Measurements from ENCODE around the gene RACGAP1.
"Not testable (repeated sequence)": the region's sequence is repeated elsewhere in the genome, so short reads cannot be mapped to it uniquely, and the experiment has no call there.

The RACGAP1 gene

DNA sequence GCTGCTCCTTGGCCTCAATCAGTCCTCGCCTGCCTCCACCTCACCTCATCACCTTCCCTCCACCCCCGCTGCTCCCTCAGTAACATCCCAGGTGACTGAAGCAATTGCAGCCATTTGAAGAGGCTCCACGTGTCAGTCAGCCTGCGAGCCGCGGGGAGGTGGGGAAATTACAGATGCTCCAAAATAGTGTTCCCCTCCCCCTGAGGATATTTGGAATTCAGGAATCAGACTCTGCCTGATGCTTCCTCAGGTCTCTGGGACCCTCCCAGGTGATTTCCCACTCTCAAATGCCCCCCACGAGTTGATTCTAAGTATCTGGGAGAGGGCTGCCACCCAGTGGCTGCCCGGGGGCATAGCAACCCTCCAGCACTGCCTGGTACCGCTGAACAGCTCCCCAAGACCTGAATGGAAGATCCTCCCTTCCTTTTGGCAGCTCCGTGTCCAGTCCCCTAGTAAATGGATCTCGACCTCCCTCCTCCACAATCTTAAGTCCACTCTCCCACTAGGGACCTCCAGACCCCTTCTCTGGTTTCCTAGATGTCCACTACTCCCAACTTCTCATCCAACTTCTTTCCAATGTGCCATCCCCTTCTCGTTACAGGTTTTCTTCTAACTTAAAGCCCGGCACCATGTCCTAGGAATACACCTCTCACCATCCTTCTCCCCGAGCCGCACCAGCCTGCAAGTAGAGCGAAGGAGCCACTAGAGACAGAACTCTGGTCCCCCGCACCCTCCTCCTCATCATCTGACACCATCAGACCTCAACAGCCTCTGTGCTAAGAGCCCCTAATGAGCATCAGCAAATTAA lies 30.7 kb upstream of the RACGAP1 start:
- no peak for DNase-seq

DNA sequence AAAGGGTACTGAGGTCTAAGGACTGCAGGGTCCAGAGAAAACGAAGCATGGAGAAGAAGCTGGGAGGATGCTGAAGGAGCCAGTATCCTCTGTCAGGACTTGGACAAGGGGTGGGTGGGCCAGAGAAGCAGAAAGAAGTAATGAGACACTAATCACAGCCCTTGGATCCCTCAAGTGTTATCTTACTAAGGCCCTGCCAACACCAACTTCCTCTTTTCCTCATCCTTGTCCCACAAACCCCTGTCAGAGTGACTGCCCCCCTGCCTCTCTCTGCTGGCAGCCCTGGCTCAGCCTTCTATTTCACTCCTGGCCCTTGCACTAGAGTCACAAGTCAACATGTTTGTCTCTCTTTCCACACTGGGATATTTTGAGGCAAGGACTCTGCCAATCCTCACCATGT lies 28.3 kb upstream of the RACGAP1 start:
- DNase-seq, result no peak

DNA sequence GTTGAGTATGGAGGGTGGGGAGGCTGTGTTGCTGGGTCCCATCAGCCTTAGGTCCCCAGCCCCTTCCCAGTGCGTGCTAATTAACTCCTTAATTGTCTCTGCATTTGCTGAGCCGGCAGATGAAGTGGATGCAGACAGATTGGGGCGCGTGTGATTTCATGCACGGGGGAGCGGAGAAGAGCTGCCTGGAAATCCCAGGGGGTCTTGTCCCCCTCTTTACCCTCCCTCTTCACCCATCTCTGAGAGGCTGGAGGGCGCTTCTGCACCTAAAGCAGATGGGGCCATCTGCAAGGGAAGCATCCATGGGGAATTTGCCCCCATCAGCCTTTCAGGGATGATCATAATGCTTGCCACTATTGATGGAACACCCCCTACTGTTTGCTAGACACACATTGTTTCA lies 27.7 kb upstream of the RACGAP1 start:
- DNase-seq, result no peak

DNA sequence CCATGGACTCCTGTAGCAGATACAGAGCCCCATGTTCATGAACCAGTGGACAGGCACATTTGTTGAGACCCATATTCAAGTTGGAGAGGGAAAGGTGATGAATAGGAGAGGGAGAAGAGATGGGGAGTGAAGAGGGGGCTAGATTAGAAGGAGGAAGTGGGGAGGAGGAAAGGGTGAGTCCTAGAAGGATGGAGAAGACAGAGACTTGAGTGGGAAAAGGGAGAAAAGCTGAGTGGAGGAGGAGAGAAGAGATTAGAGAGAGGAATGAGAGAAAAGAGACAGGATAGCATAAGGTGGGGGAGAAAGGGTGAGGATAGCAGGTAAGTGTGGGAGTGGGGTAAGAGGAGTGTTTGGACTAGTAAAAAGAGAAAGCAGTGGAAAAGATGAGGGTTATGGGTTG lies 27.2 kb upstream of the RACGAP1 start:
- DNase-seq, result no peak

DNA sequence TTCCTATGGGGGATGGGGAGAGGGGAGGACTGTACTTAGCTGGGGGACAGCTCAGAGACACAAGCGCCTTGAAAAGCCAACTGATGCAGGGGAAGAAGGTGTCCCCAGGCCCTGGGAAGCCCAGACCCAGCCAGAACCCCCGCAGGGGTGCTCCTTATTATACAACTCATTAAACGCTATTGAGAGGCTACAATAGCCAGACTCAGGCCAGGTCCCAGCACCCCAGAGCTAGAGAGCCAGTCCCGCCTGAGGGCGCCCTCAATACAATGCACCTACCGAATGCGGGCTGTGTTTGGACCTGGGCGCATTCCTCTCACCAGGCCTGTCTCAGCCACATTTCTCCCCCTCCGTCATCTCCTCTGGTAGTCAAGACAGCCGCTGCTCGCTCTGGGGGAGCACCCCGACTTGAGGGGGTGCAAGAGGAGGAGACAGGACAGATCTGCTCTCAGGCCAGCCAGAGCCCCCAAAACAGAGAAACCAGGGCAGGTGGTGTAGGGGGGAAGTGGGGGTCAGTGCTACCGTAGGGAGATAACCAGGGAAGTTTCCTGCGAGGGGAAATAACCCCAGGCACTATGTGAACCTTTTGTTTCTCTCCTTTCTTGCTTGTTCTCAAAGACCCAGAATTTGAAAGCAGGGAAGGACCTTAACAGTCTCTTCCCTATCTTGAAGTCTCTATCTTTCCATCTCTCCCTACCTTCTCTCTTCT lies 26.0 kb upstream of the RACGAP1 start:
- DNase-seq, result no peak

DNA sequence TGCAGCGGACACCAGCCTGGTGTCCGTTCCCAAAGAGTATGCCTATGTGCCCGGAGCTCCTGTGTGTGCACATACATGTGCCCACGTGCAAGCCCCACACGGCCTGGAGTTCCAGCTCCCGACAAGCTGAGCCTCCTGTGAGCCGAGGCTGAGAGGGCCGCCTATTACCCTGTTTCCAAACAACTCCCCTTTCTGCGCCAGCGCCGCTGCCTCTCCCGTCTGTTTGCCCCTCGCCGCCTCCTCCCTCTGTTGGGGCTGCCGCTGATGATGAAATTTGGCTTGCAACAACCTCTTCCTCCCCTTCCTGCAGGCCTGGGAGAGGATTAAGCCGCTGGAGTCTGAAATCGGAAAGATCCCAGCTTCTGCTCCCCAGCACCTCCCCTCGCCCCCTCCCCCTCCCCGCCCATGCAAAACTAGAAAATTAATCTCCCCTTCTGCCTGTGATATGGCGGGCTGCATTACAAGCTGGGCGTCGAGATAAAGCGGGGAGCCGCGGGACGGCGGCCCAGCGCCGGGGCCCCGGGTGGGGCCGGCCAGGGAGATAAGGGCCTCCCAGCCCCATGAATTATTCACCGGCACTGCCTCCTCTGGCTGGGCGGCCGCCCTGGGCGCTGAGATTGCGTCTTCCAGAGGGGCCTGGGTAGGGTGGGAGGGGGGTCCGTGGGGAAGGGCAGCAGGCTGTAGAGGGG lies 25.3 kb upstream of the RACGAP1 start:
- no peak for DNase-seq

DNA sequence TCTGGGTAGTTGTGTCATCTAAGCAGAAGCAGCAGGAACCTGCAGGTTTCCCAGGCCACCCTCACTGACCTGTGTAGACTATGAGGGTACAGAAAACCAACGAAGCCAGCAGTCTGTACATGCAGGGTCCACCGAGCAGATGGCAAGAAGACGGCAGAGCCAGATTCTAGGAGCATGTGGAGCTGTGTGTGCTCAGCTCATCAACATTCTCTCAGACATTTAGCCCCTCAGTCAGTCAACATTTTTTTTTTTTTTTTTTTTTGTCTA lies 24.8 kb upstream of the RACGAP1 start:
- DNase-seq, result no peak

DNA sequence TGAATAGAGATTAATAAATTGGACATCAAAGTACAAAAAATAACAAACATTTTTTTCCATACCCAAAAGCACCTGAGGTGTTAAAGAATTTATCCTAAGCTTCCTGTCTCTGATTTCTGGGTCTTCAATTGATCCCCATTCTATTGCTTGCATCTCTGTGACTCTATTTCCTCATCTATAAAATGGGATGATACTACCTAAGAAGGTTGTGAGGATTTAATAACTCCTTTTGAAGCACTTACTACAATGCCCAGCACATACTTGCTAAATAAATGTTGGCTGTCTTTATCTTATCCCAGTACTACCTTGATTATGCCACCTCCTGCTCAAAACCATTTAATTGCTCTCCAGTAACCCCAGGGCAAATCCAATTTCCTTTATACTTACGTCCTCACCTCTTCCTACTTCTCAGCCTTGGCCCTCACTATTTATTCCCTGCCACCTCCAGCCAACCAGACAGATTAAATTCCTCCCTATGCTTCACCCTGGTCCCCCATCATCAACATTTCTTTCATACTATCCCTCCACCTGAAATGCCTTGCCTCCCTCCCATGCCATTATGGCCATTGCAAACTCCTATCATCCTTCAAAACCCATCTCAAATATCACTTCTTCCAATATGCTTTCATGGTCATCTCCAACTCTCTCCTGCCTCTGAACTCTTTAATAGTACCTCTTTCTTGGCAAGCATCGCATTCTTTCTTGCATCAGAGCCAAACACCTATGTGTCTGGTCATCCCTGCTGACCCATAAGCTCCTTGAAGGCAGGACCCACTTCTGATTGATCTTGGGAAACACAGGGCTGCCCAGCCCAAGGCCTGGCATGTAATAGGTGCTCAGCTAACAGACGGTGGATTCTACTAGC lies 24.2 kb upstream of the RACGAP1 start:
- no peak for DNase-seq

DNA sequence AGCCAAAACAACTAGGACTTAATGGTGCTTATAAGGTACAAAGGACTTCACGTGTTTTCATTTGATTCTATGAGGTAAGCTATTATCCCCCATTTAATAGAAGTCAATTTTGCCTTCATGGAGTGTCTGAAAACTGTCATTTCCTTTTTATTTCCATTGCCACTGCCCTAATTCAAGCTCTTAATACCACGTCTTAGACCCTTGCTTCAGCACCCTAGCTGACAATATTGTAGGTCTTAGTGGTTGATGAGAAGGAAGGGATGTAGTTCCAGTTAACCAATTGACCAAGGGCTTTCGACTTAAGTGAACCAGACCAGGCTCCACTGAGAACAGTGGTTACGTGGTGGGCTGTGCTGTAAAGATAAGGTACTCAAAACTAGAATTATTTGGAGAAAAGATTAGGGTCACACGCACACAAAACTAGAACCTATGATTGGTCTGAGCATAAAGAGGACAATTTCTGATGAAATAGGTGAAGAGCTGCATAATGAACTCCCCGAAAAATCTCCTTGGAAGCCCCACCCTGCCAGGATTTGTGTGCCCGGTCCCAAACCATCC lies 22.5 kb upstream of the RACGAP1 start:
- DNase-seq, result no peak

DNA sequence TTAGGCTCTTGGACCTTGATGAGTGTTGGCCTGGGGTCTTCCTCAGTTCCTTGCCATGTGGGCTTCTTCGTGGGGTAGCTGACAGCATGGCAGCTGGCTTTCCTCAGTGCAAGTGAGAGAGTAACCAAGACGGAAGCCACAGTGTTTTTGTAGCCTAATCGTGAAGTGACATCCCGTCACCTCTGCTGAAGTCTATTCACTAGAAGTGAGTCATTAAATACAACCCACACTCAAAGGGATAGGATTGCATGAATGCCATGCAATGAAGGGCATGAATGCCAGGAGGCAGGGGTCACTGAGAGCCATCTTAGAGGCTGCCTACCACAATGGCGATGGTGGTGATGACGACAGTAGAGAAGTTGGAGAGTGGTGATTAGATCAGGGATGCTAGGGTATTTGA lies 18.6 kb upstream of the RACGAP1 start:
- no peak for DNase-seq

DNA sequence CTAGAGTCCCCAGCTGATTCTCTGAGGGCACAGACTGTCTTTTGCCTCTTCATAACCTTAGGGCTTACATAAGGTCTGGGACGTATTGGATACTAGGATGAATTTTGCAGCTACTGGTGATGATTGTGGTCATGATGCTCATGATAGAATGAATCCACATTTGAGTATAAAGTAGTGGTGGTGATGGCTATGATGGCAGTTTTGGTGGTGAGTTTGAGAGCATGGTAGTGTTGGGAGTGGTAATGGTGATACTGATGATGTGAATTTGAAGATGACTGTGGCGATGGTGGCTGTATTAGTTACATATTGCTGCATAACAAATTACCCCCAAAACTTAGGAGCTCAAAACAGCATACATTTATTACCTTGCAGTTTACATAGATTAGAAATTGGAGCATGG lies 18.0 kb upstream of the RACGAP1 start:
- DNase-seq, result no peak

DNA sequence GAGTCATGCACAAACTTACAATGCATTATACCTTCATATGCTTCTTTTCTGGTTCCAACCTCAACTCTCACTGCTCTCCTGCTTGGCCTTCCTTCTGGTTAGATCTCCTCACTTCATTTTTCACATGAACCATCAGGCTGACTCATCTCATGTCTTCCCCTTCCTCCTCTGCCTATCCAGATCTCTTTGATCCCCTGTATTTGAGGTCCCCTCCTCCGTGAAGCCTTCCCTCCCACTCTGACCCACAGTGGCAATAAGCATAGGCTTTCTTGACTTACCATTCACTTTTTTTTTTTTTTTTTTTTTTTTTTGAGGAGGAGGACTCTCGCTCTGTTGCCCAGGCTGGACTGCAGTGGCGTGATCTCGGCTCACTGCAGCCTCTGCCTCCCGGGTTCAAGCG lies 17.4 kb upstream of the RACGAP1 start:
- DNase-seq, result no peak

DNA sequence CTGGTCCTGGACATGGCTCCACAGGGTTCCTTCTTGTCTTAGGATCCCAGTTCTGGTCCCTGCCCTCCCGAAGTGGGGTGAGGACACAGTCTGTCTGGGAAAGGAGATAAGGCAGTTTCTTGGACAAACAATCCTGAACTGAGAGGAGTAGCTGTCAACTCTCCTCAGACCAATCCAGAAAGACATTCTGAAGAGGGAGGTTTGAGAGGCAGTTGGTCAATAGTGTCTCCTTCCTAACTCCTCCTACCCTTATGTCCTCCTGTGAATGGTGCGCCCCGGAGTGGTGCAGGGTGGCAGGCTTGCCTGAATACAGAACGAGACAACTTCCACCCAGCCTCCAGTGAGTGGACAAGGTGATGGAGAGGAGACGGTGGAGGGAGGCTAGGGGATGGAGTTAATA lies 16.7 kb upstream of the RACGAP1 start:
- DNase-seq, result no peak

DNA sequence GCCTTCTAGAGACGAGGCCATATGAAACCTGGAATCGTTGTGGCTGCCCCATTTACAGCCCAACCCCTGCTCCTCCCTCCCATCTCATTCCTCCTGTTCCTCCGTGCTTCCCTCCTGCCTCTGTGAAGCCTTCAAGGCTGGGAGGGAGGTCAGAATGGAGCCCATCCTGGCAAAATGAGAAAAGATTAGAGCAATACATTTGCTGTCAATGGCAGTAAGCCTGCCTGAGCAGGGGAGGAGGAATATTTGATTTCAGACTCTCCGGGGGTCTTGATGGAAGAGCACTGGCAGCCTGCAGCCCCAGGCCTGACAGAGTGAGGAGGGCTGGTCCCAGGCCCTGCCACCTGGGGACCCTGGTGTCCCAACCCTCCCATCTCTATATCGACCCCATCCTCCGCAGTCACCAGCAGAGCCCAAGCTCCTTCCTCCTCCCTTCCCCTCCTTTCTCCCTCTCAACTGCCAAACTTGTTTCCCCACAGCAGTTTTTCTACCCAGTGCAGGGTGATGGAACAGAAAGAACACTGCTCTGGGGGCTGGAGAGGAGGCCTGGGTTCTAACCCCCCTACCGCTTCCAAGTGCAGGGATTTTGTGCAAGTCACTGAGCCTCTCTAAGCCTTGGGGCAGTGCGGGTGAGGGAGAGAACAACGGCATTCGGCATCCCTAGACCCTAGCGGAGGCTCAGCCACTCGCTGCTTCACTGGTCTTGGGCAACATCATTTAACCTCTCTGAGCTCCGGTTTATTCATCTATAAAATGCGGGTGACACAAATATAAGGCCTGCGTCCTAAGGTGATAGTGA lies 16.0 kb upstream of the RACGAP1 start:
- no peak for DNase-seq

DNA sequence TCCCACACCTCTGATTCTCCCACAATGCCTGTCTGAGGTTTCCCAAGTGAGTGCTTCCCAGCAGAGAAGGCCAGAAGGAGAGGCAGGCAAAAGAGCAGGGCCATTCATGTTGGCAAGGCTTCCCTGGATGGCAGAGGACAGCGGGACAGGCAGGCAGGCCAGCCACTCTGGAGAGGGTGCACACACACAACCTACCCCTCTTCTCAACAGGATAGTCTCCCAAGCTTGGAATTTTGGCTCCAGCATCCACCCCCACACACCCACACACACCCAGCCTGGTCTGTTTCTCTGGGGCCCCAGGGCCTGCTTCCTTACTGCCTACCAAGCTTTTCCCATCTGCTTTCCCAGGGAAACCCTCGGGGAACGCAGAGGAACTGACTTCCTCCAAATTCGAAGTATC lies 15.4 kb upstream of the RACGAP1 start:
- DNase-seq, result no peak

DNA sequence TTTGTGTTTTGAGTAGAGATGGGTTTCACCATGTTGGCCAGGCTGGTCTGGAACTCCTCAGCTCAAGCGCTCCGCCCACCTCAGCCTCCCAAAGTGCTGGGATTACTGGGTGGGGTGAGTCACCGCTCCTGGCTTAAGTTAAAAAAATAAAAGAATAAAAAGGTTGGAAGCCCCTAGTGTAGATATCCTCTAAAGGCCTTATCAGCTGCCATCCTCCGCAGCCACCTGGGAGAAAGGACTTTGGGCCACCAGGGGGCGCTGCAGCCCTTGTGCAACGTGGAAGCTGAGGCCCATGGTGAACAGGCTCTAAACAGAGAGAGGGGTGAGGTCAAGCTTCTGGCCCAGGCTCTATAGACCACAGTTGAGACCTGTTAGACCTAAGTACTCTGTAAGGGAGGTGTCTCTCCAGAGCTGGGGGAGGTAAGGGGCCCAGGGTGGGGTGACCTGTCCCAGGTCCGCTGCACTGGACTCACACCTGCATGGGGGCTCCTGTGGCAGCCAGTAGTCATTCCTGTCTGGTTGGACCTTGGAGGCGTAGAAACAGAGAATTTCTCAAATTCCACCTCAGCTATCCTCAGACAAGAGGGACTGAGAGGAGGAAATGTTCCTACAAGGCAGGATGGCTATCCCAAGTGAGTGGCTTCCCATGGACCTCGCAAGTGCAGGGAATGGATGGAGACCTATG lies 14.0 kb upstream of the RACGAP1 start:
- DNase-seq, result no peak

DNA sequence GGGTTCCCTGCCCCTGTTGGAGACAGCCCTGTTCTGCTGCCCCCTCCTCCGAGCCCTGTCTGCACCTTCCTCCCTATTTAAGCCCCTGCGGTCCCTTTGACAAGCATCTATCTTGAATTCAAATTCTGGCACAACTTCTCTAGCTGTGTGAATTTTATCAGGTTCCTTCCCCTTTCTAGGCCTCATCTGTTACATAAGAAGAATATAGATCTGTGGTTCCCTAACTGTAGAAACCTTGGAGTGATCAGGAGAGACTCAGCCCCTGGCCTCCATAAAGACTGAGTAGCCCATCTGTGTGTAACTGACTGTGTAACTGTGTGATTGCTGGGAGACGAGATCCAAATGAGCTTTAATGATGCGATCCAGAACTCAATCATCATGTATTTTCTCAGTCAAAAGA lies 13.0 kb upstream of the RACGAP1 start:
- no peak for DNase-seq

DNA sequence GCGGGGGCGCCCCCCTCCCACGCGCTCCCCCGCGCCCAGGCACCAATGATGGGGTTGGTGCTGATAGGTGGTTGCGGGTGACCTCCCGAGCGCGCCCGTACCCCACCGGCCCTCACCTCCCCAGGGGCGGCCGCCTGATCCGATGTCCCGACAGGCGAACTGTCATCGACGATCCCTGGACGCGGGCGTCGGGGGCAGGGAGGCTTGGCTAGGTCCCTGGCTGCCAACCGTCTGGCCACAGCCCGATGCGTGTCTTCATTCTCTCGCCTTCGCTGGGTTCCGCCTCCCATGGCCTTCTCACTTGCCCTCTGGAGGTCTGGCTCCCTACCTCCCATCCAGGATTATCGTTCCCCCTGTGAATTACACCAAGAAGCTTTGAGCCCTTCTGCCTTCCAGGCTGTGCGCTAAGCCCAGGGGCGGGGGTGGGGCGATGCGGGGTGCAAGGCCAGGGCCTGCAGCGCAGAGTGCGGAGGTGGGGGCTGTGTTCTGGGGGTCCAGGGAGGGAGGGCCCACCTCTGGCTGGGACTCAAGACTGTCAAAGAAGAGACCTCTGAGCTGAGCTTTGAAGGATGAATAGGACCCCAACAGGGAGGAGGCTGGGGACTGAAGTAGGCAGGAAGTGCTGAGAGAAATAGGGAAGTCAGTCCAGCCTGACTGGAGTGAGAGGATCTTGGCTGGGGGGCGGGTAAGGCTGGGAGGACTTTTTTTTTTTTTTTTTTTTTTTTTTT lies 7.7 kb upstream of the RACGAP1 start:
- no peak for DNase-seq

DNA sequence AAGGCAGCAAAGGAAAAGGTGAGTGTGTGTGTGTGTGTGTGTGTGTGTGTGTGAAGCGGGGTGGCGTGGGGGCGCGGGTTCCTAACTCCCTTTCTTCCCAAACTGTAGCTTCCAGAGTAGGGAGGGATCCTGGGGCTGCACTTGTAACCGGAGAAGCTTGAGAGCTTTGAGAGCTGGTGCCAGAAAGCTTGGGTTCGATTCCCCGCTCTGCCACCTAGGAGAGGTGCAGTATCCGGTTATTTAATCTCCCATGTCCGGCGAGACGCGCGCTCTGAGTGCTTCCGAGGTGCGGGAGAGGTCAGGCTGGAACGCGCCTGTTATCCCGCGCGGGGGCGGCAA lies 7.2 kb upstream of the RACGAP1 start:
- DNase-seq, result no peak

DNA sequence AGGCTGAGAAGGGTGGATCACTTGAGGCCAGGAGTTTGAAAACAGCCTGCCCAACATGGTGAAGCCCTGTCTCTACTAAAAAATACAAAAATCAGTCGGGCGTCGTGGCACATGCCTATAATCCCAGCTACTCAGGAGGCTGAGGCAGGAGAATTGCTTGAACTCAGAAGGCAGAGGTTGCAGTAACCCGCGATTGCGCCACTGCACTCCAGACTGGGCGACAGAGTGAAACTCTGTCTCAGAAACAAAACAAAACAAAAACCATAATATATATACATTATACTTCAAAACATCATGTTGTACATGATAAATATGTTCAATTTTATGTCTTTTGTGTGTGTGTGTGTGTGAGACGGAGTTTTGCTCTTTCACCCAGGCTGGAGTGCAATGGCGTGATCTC lies 5.2 kb upstream of the RACGAP1 start:
- not testable (repeated sequence) for DNase-seq

DNA sequence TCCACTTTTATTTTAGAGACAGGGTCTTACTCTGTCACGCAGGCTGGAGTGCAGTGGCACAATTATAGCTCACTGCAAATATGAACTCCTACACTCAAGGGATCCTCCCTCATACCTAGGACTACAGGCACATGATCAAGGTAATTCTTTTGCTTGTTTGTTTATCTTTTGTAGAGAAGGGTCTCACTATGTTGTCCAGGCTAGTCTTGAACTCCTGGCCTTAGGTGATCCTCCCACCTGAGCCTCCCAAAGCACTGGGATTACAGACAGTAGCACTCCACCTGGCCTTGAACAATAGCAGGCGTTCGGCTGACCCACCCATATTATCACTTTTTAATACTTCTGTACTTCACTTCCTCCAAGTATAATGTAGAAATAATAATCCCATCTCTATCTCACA lies 1.4 kb upstream of the RACGAP1 start:
- no peak for DNase-seq
